Activated T-helper 17 cell treated with anti-CD3 and anti-CD28 coated beads, Interleukin-2, amount 50 U/mL, for 72 hours (primary cell): ENCODE measurements around the gene AMER2. TPM values are rescaled to one million over a fixed set of nuclear protein-coding genes. Genes with fewer than 3 reads are reported as not detected.

Experiments
- ATAC-seq: fragments of 150-1000 bp; cut with Tn5 transposase; replicated peaks from 2 replicates; pipeline ENCODE4 v1.10.0; 2021; ENCODE audit warnings: mild to moderate bottlenecking, moderate library complexity
- H3K27ac Mint-ChIP-seq: one replicate; pipeline ENCODE4 v1.8.0; 2022; ENCODE audit warnings: mixed read lengths
- H3K27me3 Mint-ChIP-seq: one replicate; pipeline ENCODE4 v1.8.0; 2022; ENCODE audit warnings: mixed read lengths
- H3K36me3 Mint-ChIP-seq: one replicate; pipeline ENCODE4 v1.8.0; 2022; ENCODE audit warnings: low read depth, mild to moderate bottlenecking, mixed read lengths
- H3K4me1 Mint-ChIP-seq: one replicate; pipeline ENCODE4 v1.8.0; 2022; ENCODE audit warnings: mixed read lengths
- H3K4me3 Mint-ChIP-seq: one replicate; pipeline ENCODE4 v1.8.0; 2022; ENCODE audit warnings: mild to moderate bottlenecking, mixed read lengths
- H3K9me3 Mint-ChIP-seq: one replicate; pipeline ENCODE4 v1.8.0; 2022; ENCODE audit warnings: mixed read lengths
- total RNA-seq, 2 donors: library from RNA; stranded (reverse); gene quantifications; one replicate each; pipeline ENCODE4 v1.2.3, GENCODE V29; 2022

Gene AMER2
- total RNA-seq, 2 donors from 2014 or later = not detected

GRCh38 chr13:25151626-25152195 is 20.4 kb downstream of the AMER2 start:
- no peak overlapping the region for H3K4me3 Mint-ChIP-seq
- no peaks in the 10 kb centered on the region for H3K9me3 Mint-ChIP-seq
- H3K27me3 Mint-ChIP-seq = peaks cover 32% of the 10 kb centered on the region
- no peaks in the 10 kb centered on the region for H3K36me3 Mint-ChIP-seq
- H3K4me1 Mint-ChIP-seq = no peaks in the 10 kb centered on the region
- ATAC-seq = no peak
- no peak overlapping the region for H3K27ac Mint-ChIP-seq

GRCh38 chr13:25149711-25150110 is 22.4 kb downstream of the AMER2 start:
- Mint-ChIP-seq H3K9me3 (no peaks in the 10 kb centered on the region), H3K4me1 (no peaks in the 10 kb centered on the region), H3K27ac (no peak overlapping the region), H3K36me3 (no peaks in the 10 kb centered on the region), H3K4me3 (no peak overlapping the region), H3K27me3 (peaks cover 32% of the 10 kb centered on the region)
- no peak for ATAC-seq

- Mint-ChIP-seq H3K27me3 (peaks cover 27% of the 10 kb centered on the region), H3K9me3 (no peaks in the 10 kb centered on the region), H3K4me1 (no peaks in the 10 kb centered on the region), H3K27ac (no peak overlapping the region), H3K4me3 (no peak overlapping the region), H3K36me3 (no peaks in the 10 kb centered on the region)
- no peak for ATAC-seq
These were observed 23.7 kb downstream of the AMER2 start for GRCh38 chr13:25148402-25148771.

- Mint-ChIP-seq H3K36me3 (no peaks in the 10 kb centered on the region), H3K27me3 (peaks cover 29% of the 10 kb centered on the region), H3K4me3 (no peak overlapping the region), H3K9me3 (no peaks in the 10 kb centered on the region), H3K27ac (no peak overlapping the region), H3K4me1 (no peaks in the 10 kb centered on the region)
- ATAC-seq = no peak
These were observed 24.3 kb downstream of the AMER2 start for GRCh38 chr13:25147638-25148401.

GRCh38 chr13:25143706-25144105 is 28.4 kb downstream of the AMER2 start:
- Mint-ChIP-seq H3K4me3 (no peak overlapping the region), H3K4me1 (no peaks in the 10 kb centered on the region), H3K36me3 (no peaks in the 10 kb centered on the region), H3K27ac (no peak overlapping the region), H3K9me3 (peaks cover 4% of the 10 kb centered on the region), H3K27me3 (peaks cover 18% of the 10 kb centered on the region)
- no peak for ATAC-seq

- Mint-ChIP-seq H3K27ac (no peak overlapping the region), H3K36me3 (no peaks in the 10 kb centered on the region), H3K27me3 (peaks cover 25% of the 10 kb centered on the region), H3K4me1 (no peaks in the 10 kb centered on the region), H3K4me3 (no peak overlapping the region), H3K9me3 (peaks cover 4% of the 10 kb centered on the region)
- ATAC-seq = no peak
These were observed 31.0 kb downstream of the AMER2 start for GRCh38 chr13:25141042-25141441.

- peaks cover 40% of the 10 kb centered on the region for H3K27me3 Mint-ChIP-seq
- peaks cover 9% of the 10 kb centered on the region for H3K9me3 Mint-ChIP-seq
- H3K27ac Mint-ChIP-seq = no peak overlapping the region
- no peak overlapping the region for H3K4me3 Mint-ChIP-seq
- no peaks in the 10 kb centered on the region for H3K4me1 Mint-ChIP-seq
- no peak for ATAC-seq
- no peaks in the 10 kb centered on the region for H3K36me3 Mint-ChIP-seq
These were observed 34.3 kb downstream of the AMER2 start for GRCh38 chr13:25137788-25138115.

GRCh38 chr13:25136880-25137787 is 35.0 kb downstream of the AMER2 start:
- H3K27me3 Mint-ChIP-seq = peaks cover 40% of the 10 kb centered on the region
- H3K36me3 Mint-ChIP-seq = no peaks in the 10 kb centered on the region
- ATAC-seq = no peak
- H3K27ac Mint-ChIP-seq = no peak overlapping the region
- no peaks in the 10 kb centered on the region for H3K4me1 Mint-ChIP-seq
- peaks cover 9% of the 10 kb centered on the region for H3K9me3 Mint-ChIP-seq
- H3K4me3 Mint-ChIP-seq = no peak overlapping the region

GRCh38 chr13:25135896-25136295 is 36.2 kb downstream of the AMER2 start:
- Mint-ChIP-seq H3K4me1 (no peaks in the 10 kb centered on the region), H3K9me3 (peaks cover 5% of the 10 kb centered on the region), H3K27ac (no peak overlapping the region), H3K27me3 (peaks cover 35% of the 10 kb centered on the region), H3K36me3 (no peaks in the 10 kb centered on the region), H3K4me3 (no peak overlapping the region)
- ATAC-seq = no peak

- peaks cover 37% of the 10 kb centered on the region for H3K27me3 Mint-ChIP-seq
- H3K9me3 Mint-ChIP-seq = peaks cover 5% of the 10 kb centered on the region
- H3K36me3 Mint-ChIP-seq = no peaks in the 10 kb centered on the region
- no peak for ATAC-seq
- no peak overlapping the region for H3K4me3 Mint-ChIP-seq
- H3K4me1 Mint-ChIP-seq = no peaks in the 10 kb centered on the region
- H3K27ac Mint-ChIP-seq = no peak overlapping the region
These were observed 39.2 kb downstream of the AMER2 start for GRCh38 chr13:25132751-25133390.

- Mint-ChIP-seq H3K4me3 (no peak overlapping the region), H3K27ac (no peak overlapping the region), H3K4me1 (no peaks in the 10 kb centered on the region), H3K9me3 (peaks cover 5% of the 10 kb centered on the region), H3K36me3 (no peaks in the 10 kb centered on the region), H3K27me3 (peaks cover 33% of the 10 kb centered on the region)
- ATAC-seq = no peak
These were observed 40.1 kb downstream of the AMER2 start for GRCh38 chr13:25131881-25132420.

GRCh38 chr13:25130944-25131343 is 41.1 kb downstream of the AMER2 start:
- no peak overlapping the region for H3K27ac Mint-ChIP-seq
- H3K27me3 Mint-ChIP-seq = peaks cover 40% of the 10 kb centered on the region
- no peaks in the 10 kb centered on the region for H3K36me3 Mint-ChIP-seq
- peaks cover 10% of the 10 kb centered on the region for H3K9me3 Mint-ChIP-seq
- H3K4me1 Mint-ChIP-seq = no peaks in the 10 kb centered on the region
- no peak overlapping the region for H3K4me3 Mint-ChIP-seq
- no peak for ATAC-seq

- Mint-ChIP-seq H3K9me3 (no peaks in the 10 kb centered on the region), H3K27me3 (peaks cover 46% of the 10 kb centered on the region), H3K4me3 (no peak overlapping the region), H3K4me1 (no peaks in the 10 kb centered on the region), H3K27ac (no peak overlapping the region), H3K36me3 (no peaks in the 10 kb centered on the region)
- ATAC-seq = no peak
These were observed 53.6 kb downstream of the AMER2 start for GRCh38 chr13:25118378-25118905.

- H3K4me1 Mint-ChIP-seq = no peaks in the 10 kb centered on the region
- H3K9me3 Mint-ChIP-seq = no peaks in the 10 kb centered on the region
- ATAC-seq = no peak
These were observed 54.8 kb downstream of the AMER2 start for GRCh38 chr13:25117312-25117711.

More at GRCh38 chr13:25117312-25117711, 54.8 kb downstream of the AMER2 start:
- Mint-ChIP-seq H3K27ac (no peak overlapping the region), H3K36me3 (no peaks in the 10 kb centered on the region), H3K27me3 (peaks cover 41% of the 10 kb centered on the region), H3K4me3 (no peak overlapping the region)
